ENCODE data around the gene EVA1B. TPM values are rescaled to one million over a fixed set of nuclear protein-coding genes. Genes with fewer than 3 reads are reported as not detected.

Gene EVA1B
- total and polyA plus RNA-seq, 2 donors from 2014 or later: 31.8 to 91.8 TPM

DNA sequence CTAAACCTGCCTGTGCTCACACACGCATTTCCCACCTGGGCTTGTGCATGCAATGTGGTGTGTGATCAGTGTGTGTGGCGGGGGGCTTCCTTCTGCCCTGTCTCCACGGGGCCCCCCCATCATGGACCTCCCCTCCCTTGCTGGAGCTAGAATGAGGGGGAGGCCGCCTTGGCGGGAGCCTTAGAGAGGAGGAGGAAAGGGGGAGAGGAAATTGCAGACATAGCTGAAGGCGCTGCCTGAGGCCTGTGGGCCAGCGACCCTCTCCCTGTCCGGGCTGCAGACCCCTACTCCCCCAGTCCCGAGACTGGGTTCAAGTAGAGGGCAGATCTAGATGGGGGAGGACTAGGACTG lies 883 bp upstream of the EVA1B start:
- FAIRE-seq: no peak
- intact Hi-C loops (cut with DNase I): no loop called here
- Histone ChIP-seq H3K4me3 (ENCODE audit: low read length in 3 of 3) (peak overlapping the region in 2 of 3 donors; percentile 4 to 67), H3K36me3 (ENCODE audit: control insufficient read depth in 2 of 3, insufficient read depth in 3 of 3, low read length in 3 of 3) (no peaks in the 10 kb centered on the region), H3K9me3 (ENCODE audit: control insufficient read depth in 2 of 3, insufficient read depth in 1 of 3, low read length in 3 of 3) (no peaks in the 10 kb centered on the region), H3K4me1 (ENCODE audit: control insufficient read depth in 2 of 3, insufficient read depth in 2 of 3, low read depth in 1 of 3, low read length in 3 of 3) (peaks cover 5 to 19% (median 15%) of the 10 kb centered on the region in 3 donors), H3K27ac (ENCODE audit: low read depth in 2 of 2, low read length in 2 of 2) (peak overlapping the region; percentile 71 to 87), H3K27me3 (ENCODE audit: control insufficient read depth, insufficient read depth, low read length) (no peaks in the 10 kb centered on the region), H3K9ac (ENCODE audit: low read length in 3 of 3) (peak overlapping the region; percentile 2 to 79 (median 43))
- no peak for DNase-seq
- TF ChIP-seq, protein P1, sequence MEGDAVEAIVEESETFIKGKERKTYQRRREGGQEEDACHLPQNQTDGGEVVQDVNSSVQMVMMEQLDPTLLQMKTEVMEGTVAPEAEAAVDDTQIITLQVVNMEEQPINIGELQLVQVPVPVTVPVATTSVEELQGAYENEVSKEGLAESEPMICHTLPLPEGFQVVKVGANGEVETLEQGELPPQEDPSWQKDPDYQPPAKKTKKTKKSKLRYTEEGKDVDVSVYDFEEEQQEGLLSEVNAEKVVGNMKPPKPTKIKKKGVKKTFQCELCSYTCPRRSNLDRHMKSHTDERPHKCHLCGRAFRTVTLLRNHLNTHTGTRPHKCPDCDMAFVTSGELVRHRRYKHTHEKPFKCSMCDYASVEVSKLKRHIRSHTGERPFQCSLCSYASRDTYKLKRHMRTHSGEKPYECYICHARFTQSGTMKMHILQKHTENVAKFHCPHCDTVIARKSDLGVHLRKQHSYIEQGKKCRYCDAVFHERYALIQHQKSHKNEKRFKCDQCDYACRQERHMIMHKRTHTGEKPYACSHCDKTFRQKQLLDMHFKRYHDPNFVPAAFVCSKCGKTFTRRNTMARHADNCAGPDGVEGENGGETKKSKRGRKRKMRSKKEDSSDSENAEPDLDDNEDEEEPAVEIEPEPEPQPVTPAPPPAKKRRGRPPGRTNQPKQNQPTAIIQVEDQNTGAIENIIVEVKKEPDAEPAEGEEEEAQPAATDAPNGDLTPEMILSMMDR (IDR thresholded peaks at IDR 0.05; ENCODE audit: borderline replicate concordance, extremely low read depth, insufficient read depth): no peak

DNA sequence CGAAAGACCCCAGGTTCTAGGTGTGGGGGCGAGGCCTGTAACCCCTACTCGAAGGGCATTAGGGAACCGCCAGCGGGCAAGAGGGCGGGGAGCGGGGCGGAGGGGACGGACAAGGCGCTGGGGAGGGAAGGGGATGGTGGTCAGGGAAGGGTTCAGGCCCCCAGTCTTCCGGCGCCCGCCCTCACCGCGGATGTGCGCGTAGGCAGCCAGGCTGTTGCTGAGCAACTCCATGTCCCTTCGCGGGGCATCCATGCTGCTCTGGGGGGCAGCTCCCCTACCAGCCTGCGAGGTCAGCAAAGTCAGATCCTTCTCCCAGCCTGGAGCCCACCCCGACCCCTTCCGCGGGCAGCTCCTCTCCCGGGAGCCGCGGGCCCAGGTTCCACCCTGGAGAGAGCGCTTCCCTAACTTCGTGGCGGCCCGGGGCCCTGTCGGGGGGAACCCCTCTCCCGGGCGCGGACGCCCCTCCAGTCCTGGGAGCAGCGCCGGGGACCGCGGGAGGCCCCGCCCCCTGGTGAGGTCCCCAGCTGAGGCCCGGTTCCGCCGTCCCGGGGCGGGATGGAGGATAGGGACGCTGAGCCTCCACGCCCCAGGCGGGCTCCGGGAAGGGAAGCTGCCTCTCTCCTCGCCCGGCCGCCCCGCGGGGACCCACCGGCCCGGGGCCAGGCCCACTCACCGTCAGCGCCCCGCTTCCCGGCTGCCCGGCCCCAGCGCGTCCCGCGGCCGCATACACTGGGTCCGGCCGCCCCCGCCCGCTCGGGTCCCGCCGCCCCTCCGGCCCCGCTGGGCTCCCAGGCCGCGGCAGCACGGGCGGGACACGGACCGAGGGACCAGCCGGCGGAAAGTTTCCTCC lies 434 bp downstream of the EVA1B start:
- Histone ChIP-seq H3K9ac (ENCODE audit: low read length in 3 of 3) (peak overlapping the region; percentile 1 to 26 (median 3)), H3K27me3 (ENCODE audit: control insufficient read depth, insufficient read depth, low read length) (no peaks in the 10 kb centered on the region), H3K27ac (ENCODE audit: low read depth in 2 of 2, low read length in 2 of 2) (peak overlapping the region; percentile 59 to 89), H3K4me1 (ENCODE audit: control insufficient read depth in 2 of 3, insufficient read depth in 2 of 3, low read depth in 1 of 3, low read length in 3 of 3) (peaks cover 5 to 16% (median 10%) of the 10 kb centered on the region in 3 donors), H3K9me3 (ENCODE audit: control insufficient read depth in 2 of 3, insufficient read depth in 1 of 3, low read length in 3 of 3) (no peaks in the 10 kb centered on the region), H3K4me3 (ENCODE audit: low read length in 3 of 3) (peak overlapping the region; percentile 46 to 53 (median 51)), H3K36me3 (ENCODE audit: control insufficient read depth in 2 of 3, insufficient read depth in 3 of 3, low read length in 3 of 3) (no peaks in the 10 kb centered on the region)
- peak; percentile 46 to 93 (median 71) for DNase-seq
- TF ChIP-seq, protein P1 (IDR thresholded peaks at IDR 0.05; ENCODE audit: borderline replicate concordance, extremely low read depth, insufficient read depth): no peak
- FAIRE-seq: no peak
- intact Hi-C loops (cut with DNase I): no loop called here

DNA sequence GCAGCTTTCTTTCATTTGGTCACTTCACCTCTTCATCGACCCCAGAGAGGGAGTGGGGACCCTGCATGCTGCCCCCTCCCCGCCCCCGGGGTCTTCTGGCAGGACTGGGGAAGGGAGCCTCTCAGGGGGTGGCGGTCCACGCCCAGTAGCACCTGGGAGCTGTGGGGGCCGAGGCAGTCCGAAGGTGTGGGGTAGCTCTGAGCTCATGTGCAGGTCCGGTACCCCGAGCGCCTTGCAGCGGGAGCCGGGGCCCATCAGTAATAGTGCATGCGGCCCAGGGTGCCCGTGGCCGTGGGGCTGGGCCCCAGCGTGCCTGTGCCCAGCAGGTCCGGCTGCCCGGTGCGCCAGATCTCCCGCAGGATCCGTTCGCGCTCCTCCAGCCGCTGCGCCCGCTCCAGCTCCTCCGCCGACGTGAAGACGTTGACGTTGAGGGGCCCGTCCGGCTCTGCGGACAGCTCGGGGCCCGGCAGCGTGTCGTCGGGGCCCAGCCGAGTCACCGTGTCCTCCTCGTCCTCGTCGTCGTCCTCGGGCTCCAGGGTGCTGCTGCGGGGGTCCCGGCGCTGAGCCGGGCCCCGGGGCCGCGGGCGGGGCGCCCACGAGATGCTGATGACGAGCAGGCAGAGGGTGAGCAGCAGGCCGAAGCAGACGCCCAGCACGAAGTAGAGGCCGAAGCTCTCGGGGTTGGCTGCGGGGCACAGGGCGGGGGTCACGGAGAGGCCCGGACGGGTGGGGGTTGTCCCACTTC lies 1.2 kb downstream of the EVA1B start:
- Histone ChIP-seq H3K27me3 (ENCODE audit: control insufficient read depth, insufficient read depth, low read length) (no peaks in the 10 kb centered on the region), H3K27ac (ENCODE audit: low read depth in 2 of 2, low read length in 2 of 2) (peak overlapping the region; percentile 59 to 89), H3K4me3 (ENCODE audit: low read length in 3 of 3) (peak overlapping the region in 2 of 3 donors; percentile 46 to 73), H3K9me3 (ENCODE audit: control insufficient read depth in 2 of 3, insufficient read depth in 1 of 3, low read length in 3 of 3) (no peaks in the 10 kb centered on the region), H3K9ac (ENCODE audit: low read length in 3 of 3) (peak overlapping the region in 1 of 3 donors; percentile 48), H3K4me1 (ENCODE audit: control insufficient read depth in 2 of 3, insufficient read depth in 2 of 3, low read depth in 1 of 3, low read length in 3 of 3) (peaks cover 5 to 16% (median 6%) of the 10 kb centered on the region in 3 donors), H3K36me3 (ENCODE audit: control insufficient read depth in 2 of 3, insufficient read depth in 3 of 3, low read length in 3 of 3) (no peaks in the 10 kb centered on the region)
- DNase-seq (peak in 4 of 5 donors; percentile 26 to 85 (median 57)), FAIRE-seq (no peak)
- intact Hi-C loops (cut with DNase I): no loop called here
- TF ChIP-seq, protein P1 (IDR thresholded peaks at IDR 0.05; ENCODE audit: borderline replicate concordance, extremely low read depth, insufficient read depth): no peak

All from kidney (tissue), 14 donors.